GM12865 (cell line): ENCODE measurements around the gene RAB7B.

Experiments
- DNase-seq: peaks from one replicate; pipeline ENCODE4 v3.0.0; 2010; ENCODE audit warnings: low read depth
- H3K4me3 ChIP-seq: 2 replicates; pipeline ENCODE4 v1.5.1; 2011; ENCODE audit warnings: mild to moderate bottlenecking, low read depth, low read length, control low read depth
- TF ChIP-seq, protein P1 (sequence below): IDR thresholded peaks from 2 replicates; pipeline ENCODE4 v1.5.1; 2011; ENCODE audit warnings: low read length, control low read depth, low read depth, inconsistent platforms; ENCODE audit not compliant: insufficient read depth; ENCODE audit errors: missing control alignments

Gene RAB7B

GRCh38 chr1:206005234-206005633 is 2.0 kb upstream of the RAB7B start:
- H3K4me3 ChIP-seq: no peak overlapping the region
- TF ChIP-seq, protein P1, sequence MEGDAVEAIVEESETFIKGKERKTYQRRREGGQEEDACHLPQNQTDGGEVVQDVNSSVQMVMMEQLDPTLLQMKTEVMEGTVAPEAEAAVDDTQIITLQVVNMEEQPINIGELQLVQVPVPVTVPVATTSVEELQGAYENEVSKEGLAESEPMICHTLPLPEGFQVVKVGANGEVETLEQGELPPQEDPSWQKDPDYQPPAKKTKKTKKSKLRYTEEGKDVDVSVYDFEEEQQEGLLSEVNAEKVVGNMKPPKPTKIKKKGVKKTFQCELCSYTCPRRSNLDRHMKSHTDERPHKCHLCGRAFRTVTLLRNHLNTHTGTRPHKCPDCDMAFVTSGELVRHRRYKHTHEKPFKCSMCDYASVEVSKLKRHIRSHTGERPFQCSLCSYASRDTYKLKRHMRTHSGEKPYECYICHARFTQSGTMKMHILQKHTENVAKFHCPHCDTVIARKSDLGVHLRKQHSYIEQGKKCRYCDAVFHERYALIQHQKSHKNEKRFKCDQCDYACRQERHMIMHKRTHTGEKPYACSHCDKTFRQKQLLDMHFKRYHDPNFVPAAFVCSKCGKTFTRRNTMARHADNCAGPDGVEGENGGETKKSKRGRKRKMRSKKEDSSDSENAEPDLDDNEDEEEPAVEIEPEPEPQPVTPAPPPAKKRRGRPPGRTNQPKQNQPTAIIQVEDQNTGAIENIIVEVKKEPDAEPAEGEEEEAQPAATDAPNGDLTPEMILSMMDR: no peak
- DNase-seq: no peak

- H3K4me3 ChIP-seq: no peak overlapping the region
- TF ChIP-seq, protein P1: no peak
- no peak for DNase-seq
Observed at GRCh38 chr1:206004826-206005225, 1.6 kb upstream of the RAB7B start.

DNA sequence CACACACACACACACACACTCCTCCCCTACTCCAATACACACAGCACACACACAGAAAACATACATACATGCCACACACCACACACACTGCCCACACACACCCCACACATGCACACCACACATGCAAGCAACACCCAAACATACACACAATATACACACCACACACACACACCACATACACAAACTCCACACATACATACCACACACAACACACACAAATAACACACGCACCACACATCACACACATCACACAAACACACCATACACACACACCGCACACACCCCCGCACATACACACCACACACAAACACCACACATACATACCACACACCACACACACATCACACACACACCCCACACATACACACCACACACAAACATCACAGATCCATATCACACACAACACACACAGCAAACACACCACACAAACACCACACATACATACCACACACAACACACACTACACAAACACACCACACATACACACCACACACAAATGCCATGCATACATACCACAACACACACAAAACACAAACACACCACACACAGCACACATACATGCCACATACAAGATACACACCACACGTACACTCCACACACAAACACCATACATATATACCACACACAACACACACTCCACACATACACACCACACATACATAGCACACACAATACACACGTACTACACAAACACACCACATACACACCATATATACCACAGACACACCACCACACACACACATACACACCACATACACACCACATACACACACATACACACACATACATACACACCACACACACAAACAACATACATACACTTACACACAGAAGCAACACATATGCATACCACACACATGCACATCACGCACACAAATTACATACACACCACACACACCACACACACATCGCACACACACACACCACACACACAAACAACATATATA is 932 bp upstream of the RAB7B start:
- no peak for DNase-seq
- TF ChIP-seq, protein P1: no peak
- H3K4me3 ChIP-seq: no peak overlapping the region

DNA sequence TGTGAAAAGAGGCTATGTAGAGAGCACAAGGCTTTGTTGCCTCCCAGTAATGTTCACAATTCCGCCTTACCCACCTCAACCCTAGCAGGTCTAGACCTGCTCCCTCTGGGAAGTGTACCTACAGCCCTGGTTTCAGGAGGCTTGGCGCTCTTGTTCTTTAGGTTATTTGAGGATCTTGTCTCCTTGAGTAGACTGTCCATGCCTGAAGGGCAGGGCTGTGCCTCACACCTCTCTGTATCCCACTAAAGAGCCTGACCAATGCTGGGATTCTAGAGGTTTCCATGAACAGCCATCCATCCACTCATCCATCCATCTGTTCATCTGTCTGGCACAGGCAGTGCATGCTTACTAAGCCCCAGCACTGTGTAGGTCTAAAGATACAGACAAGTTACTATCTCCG is 1.0 kb downstream of the RAB7B start:
- no peak for DNase-seq
- TF ChIP-seq, protein P1: no peak
- no peak overlapping the region for H3K4me3 ChIP-seq

- no peak overlapping the region for H3K4me3 ChIP-seq
- DNase-seq: no peak
- TF ChIP-seq, protein P1: no peak
Observed at GRCh38 chr1:206001476-206001888, 1.7 kb downstream of the RAB7B start.

GRCh38 chr1:206000641-206001339 is 2.4 kb downstream of the RAB7B start:
- DNase-seq: no peak

More at GRCh38 chr1:206000641-206001339, 2.4 kb downstream of the RAB7B start:
- TF ChIP-seq, protein P1: no peak
- H3K4me3 ChIP-seq: no peak overlapping the region
